RWPE2 (cell line): ENCODE results near the gene SCN4B.

Experiments used
- ATAC-seq: fragments of 200-7000 bp; cut with Tn5 transposase; 3 replicates; pipeline ENCODE4 v1.9.1; 2021; ENCODE audit warnings: low read depth
- DNase-seq: peaks from one replicate; pipeline ENCODE4 v3.0.0-alpha.2; 2020; ENCODE audit warnings: low spot score
- H3K27ac ChIP-seq: fragments of 450-650 bp; 2 replicates; pipeline ENCODE4 v1.5.1; 2017; ENCODE audit warnings: mild to moderate bottlenecking; ENCODE audit not compliant: poor library complexity, severe bottlenecking
- H3K27me3 ChIP-seq: fragments of 250-450 bp; sonication (Bioruptor Pico); 2 replicates; pipeline ENCODE4 v1.5.1; 2021; ENCODE audit warnings: mild to moderate bottlenecking, moderate library complexity; ENCODE audit not compliant: insufficient read depth, poor library complexity, severe bottlenecking
- H3K36me3 ChIP-seq: fragments of 250-450 bp; sonication (Bioruptor Pico); 2 replicates; pipeline ENCODE4 v1.5.1; 2020; ENCODE audit warnings: low read depth, mild to moderate bottlenecking, moderate library complexity
- H3K4me1 ChIP-seq: fragments of 250-450 bp; sonication (Bioruptor Pico); 2 replicates; pipeline ENCODE4 v1.5.1; 2021; ENCODE audit warnings: mild to moderate bottlenecking, moderate library complexity; ENCODE audit not compliant: insufficient read depth, poor library complexity, severe bottlenecking
- H3K4me3 ChIP-seq: fragments of 250-450 bp; sonication (Bioruptor Pico); 2 replicates; pipeline ENCODE4 v1.5.1; 2021; ENCODE audit warnings: mild to moderate bottlenecking, moderate library complexity; ENCODE audit not compliant: severe bottlenecking
- H3K9me3 ChIP-seq: fragments of 250-450 bp; sonication (Bioruptor Pico); 2 replicates; pipeline ENCODE4 v1.5.1; 2021; ENCODE audit warnings: mild to moderate bottlenecking, moderate library complexity; ENCODE audit not compliant: severe bottlenecking
- TF ChIP-seq, protein P1 (sequence below): fragments of 450-650 bp; IDR thresholded peaks from one replicate; pipeline ENCODE4 v1.5.1; 2017; ENCODE audit warnings: mild to moderate bottlenecking, moderate library complexity; ENCODE audit not compliant: poor library complexity, severe bottlenecking

The SCN4B gene

DNA sequence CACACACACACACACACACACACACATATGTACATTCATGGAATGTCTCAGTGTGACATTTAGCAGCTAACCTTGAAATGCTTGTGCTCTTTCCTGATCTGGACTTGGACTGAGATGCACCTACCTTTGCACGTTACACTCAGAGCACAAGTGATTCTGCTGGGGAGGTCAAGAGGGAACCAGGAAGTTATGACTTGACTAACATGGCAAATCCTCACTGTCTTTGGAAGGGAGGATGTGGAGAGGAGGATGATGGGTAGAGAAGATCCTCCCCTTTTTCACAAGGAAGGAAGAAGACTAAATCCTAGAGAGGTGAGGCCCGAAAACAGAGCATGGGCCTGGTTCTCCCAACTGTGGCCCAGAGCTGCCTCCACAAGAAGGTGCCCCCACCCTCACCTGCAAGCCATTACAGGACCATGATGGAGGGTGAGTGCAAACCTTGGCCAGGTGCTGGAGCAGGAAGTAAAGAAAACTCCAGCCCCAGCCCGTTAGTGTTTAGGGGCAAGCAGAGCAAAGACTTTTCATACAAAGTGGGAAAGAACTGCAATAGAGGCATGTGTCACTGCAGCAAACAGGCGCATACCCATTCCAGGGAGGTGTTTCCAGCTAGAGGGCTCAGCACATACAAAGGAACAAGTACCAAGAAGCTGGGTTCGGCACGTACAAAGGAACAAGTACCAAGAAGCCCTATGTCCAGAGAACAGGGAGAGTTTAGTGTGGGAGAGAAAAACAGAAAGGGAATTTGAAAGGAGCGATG, 26.4 kb downstream of the SCN4B start:
- TF ChIP-seq, protein P1, sequence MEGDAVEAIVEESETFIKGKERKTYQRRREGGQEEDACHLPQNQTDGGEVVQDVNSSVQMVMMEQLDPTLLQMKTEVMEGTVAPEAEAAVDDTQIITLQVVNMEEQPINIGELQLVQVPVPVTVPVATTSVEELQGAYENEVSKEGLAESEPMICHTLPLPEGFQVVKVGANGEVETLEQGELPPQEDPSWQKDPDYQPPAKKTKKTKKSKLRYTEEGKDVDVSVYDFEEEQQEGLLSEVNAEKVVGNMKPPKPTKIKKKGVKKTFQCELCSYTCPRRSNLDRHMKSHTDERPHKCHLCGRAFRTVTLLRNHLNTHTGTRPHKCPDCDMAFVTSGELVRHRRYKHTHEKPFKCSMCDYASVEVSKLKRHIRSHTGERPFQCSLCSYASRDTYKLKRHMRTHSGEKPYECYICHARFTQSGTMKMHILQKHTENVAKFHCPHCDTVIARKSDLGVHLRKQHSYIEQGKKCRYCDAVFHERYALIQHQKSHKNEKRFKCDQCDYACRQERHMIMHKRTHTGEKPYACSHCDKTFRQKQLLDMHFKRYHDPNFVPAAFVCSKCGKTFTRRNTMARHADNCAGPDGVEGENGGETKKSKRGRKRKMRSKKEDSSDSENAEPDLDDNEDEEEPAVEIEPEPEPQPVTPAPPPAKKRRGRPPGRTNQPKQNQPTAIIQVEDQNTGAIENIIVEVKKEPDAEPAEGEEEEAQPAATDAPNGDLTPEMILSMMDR, result no peak
- ATAC-seq (peak; percentile 33; the same call in 1 of the 3 replicates), DNase-seq (no peak)
- Histone ChIP-seq H3K27me3 (no peaks in the 10 kb centered on the region), H3K27ac (no peak overlapping the region), H3K36me3 (no peaks in the 10 kb centered on the region), H3K9me3 (no peaks in the 10 kb centered on the region), H3K4me3 (no peak overlapping the region), H3K4me1 (no peaks in the 10 kb centered on the region)

DNA sequence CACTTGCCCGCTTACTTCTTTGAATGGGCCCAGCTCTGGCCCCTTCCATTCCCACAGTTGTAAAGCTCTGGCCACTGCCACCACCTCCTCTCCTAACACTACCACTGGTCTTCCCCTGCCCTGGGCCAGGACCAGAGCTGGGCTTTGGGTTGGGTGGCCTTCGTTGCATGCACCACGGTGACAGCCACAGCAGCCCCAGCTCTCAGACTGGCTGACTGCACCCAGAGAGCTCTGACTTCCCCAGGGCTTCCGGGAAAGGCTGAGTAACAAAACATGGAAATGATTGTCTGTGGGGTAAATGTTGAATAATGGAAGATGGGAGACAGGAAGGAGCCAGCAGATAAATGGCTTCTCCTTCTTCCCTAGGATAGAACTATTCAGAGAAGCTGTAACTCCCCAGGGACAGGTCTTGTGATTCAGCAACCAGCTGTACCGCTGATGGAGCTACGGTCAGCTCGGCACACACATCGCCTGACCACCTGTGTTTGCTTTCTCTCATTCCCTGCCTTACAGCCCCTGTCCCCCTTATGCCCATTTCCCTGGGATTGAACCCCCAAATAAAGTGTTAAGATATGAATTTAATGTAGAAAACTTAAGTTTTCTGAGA, 27.6 kb downstream of the SCN4B start:
- Histone ChIP-seq H3K9me3 (no peaks in the 10 kb centered on the region), H3K36me3 (no peaks in the 10 kb centered on the region), H3K27ac (no peak overlapping the region), H3K4me3 (no peak overlapping the region), H3K4me1 (no peaks in the 10 kb centered on the region), H3K27me3 (no peaks in the 10 kb centered on the region)
- ATAC-seq, result no peak
- TF ChIP-seq, protein P1, result no peak
- no peak for DNase-seq

DNA sequence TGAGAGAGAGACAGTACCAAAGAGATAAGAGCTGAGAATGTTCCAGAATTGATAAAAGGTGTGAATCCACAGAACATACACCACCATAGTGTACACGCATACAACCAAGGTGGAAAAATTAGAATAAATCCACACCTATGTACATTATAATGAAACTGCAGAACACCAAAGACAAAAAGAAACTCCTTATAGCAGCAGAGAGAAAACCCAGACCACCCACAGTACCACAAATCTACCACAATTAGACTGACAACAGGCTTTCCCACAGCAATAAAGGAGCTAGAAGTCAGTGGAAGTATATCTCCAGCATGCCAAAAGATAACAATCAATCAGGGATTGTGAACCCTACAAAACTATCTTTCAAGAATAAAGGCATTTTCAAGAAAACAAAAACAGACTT, 31.8 kb downstream of the SCN4B start:
- H3K27me3 ChIP-seq, result no peaks in the 10 kb centered on the region
- no peaks in the 10 kb centered on the region for H3K4me1 ChIP-seq
- no peaks in the 10 kb centered on the region for H3K9me3 ChIP-seq
- TF ChIP-seq, protein P1, result no peak
- no peaks in the 10 kb centered on the region for H3K36me3 ChIP-seq
- H3K27ac ChIP-seq, result no peak overlapping the region
- no peak overlapping the region for H3K4me3 ChIP-seq
- no peak for ATAC-seq
- DNase-seq, result no peak

DNA sequence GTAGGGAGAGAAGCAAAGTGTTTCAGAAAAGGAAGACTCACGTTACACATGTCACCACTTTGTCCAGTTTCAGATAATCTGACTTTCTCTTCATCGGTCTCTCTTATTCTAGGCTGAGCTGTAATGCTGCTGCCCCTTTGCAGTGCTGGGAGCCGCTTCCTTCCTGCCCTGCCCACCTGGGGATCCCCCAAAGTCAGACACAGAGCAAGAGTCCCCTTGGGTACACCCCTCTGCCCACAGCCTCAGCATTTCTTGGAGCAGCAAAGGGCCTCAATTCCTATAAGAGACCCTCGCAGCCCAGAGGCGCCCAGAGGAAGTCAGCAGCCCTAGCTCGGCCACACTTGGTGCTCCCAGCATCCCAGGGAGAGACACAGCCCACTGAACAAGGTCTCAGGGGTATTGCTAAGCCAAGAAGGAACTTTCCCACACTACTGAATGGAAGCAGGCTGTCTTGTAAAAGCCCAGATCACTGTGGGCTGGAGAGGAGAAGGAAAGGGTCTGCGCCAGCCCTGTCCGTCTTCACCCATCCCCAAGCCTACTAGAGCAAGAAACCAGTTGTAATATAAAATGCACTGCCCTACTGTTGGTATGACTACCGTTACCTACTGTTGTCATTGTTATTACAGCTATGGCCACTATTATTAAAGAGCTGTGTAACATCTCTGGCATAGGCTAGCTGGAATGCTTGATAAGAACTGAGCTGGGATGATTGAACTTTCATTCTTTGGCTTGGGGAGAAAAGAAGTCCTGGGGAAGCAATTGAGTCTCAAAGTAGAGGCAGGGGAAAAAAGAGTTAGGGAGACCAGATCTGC, 34.6 kb downstream of the SCN4B start:
- TF ChIP-seq, protein P1, result no peak
- Histone ChIP-seq H3K4me3 (no peak overlapping the region), H3K27ac (no peak overlapping the region), H3K9me3 (no peaks in the 10 kb centered on the region), H3K4me1 (no peaks in the 10 kb centered on the region), H3K36me3 (no peaks in the 10 kb centered on the region), H3K27me3 (no peaks in the 10 kb centered on the region)
- DNase-seq, result no peak
- ATAC-seq, result no peak
